SK-MEL-5 (cell line): ENCODE measurements around the gene ADAMTS4. TPM values are rescaled to one million over a fixed set of nuclear protein-coding genes. Genes with fewer than 3 reads are reported as not detected.
"Not testable (repeated sequence)": the region's sequence is repeated elsewhere in the genome, so short reads cannot be mapped to it uniquely, and the experiment has no call there.

Experiments used
- DNase-seq: peaks from one replicate; pipeline ENCODE4 v3.0.0-alpha.2; 2016; ENCODE audit warnings: low read depth, low spot score
- in situ Hi-C: cut with HindIII; loops from 2 replicates; pipeline ENCODE4 v1.10.0; 2016; ENCODE audit warnings: low sequenced_read_pairs, high pct_unique_total_duplicates, low pct_unique_long_range_greater_than_20kb
- polyA plus RNA-seq, 2 experiments: library from polyadenylated mRNA; depleted of rRNA; stranded (reverse); fragments of >200 nt; gene quantifications; 2 replicates each; pipeline ENCODE4 v1.2.3, GENCODE V29; 2015
- total RNA-seq: library from RNA; depleted of rRNA; stranded (reverse); fragments of >200 nt; shearing (Covaris generic); gene quantifications from 2 replicates; pipeline ENCODE4 v1.2.3, GENCODE V29; 2014; rRNA removed

The ADAMTS4 gene
- 0.03 TPM in 1 of 2 replicates, not detected in the other for total RNA-seq
- polyA plus RNA-seq (2015; cell fraction: cytosol; rRNA removed) = 0.11 TPM in 1 of 2 replicates, not detected in the other
- polyA plus RNA-seq (2015; cell fraction: nucleus; rRNA removed) = 0.02 TPM in 1 of 2 replicates, not detected in the other

GRCh38 chr1:161198897-161199431 lies at the start of gene ADAMTS4:
Gene ADAMTS4, minus strand, starts transcription at chr1:161199054. Its CDS starts 427 bp downstream, at chr1:161198627.
- in situ Hi-C loops = no loop called here
- DNase-seq = no peak

GRCh38 chr1:161244888-161245287 lies 46.0 kb upstream of the ADAMTS4 start:
- DNase-seq = no peak
- in situ Hi-C loops = no loop called here

GRCh38 chr1:161242313-161242712 lies 43.5 kb upstream of the ADAMTS4 start:
- in situ Hi-C loops = no loop called here
- no peak for DNase-seq

- in situ Hi-C loops = no loop called here
- DNase-seq = no peak
Observed at GRCh38 chr1:161241682-161242081, 42.8 kb upstream of the ADAMTS4 start.

DNA sequence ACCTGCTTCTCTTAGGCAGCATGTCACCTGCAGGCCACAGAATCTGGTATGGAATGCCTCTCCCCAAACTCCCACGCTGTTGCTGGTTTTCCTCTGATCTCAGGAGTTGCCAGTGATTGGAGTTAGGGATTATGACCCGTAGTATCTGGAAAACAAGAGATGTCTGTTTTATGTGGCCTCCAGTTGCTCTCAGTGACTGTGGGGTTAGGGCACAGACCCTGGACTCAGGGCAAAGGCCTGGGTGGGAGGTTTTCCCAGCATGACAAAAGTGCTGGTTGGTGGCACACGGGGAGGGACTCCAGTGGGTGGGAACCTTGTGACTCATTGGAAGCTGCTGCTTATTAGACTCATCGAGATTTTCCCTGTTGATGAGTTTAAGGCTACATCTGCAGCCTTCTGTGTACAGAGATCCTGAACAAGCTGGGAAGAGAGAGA lies 39.2 kb upstream of the ADAMTS4 start, which contains the start of gene NR1I3:
TSS of gene NR1I3 (minus strand) at position 165 of the 435 bp plus-strand sequence. CDS start 1,638 bp downstream, outside the sequence.
- in situ Hi-C loops = no loop called here
- DNase-seq = no peak

DNA sequence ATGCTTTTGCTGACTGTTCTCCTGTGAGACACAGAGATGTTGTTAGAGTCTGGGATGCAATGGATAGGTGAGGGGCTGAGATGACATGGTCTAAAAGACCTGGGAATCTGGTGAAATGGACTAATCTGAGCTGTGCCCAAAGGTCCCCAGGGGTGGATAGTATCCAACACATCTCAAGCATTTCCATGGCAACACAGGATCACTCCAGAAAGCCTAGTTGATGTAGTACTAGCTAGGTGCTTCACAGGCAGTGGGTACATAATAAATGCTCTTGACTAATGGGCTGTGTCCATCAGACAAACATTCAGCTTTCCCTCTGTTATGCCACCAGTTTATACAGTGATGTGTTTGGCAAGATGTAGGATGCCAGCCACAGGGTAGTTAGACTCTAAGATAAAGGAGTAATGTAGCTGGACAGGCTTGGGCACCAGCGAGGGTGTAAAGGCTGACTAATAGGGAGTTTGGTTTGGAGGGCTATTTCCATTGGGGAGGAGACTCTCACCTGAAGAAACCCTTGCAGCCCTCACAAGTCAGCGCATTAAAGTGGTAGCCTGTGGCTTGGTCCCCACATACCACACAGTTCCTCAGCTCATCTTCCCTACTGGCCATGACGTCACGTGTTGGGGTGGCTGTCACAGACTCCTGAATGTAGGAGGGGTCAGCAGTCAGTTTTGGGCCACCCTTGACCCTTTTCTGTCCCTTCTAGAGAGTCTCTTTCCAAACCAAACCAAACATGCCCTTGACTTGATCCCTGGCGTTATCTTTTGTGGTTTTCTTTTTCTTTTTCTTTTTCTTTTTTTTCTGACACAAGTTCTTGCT lies 37.3 kb upstream of the ADAMTS4 start:
- in situ Hi-C loops = no loop called here

GRCh38 chr1:161233102-161233501 lies 34.2 kb upstream of the ADAMTS4 start:
- in situ Hi-C loops = no loop called here
- DNase-seq = no peak

More for the DNA sequence above, 37.3 kb upstream of the ADAMTS4 start:
- no peak for DNase-seq

DNA sequence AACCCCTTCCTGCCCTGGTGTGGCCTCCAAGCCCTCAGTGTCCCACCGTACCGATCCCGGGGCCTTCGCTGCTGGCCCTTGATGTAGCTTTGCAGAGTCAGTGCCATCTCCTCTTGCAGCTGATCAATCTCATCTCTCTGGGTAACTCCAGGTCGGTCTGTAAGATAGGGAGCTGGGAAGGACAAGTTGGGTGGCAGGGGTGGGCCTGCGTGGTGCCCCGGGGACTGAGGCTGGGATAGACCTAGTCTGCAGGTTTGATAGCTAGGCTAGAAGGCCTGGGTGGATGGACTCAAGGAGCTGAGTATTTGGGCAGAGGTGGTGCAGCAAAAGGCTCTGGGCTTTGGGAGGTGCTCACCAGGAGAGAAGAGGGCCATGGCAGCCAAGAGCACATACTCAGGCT lies 31.9 kb upstream of the ADAMTS4 start:
- no peak for DNase-seq
- in situ Hi-C loops = no loop called here

DNA sequence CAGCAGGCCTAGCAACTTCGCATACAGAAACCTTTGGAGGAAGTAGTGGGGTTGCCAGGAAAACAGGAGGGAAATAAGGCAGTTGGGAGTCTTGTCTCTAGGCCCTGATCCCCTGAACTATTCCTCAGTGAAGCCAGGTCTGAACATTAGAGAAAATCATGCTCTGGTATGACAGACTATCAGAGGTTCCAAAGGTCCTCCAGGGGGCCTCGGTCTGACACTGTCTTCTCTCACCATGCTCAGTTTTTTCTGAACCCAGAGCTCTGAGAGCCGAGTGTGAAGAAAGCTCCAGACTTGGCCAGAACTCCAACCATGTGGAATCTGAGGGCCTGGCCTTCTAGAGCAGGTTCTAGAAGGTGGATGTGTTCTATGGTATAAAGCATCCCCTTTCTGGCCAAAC lies 31.0 kb upstream of the ADAMTS4 start:
- in situ Hi-C loops = no loop called here
- DNase-seq = no peak

- in situ Hi-C loops = no loop called here
- DNase-seq = no peak
Observed at GRCh38 chr1:161228032-161228431, 29.2 kb upstream of the ADAMTS4 start.

DNA sequence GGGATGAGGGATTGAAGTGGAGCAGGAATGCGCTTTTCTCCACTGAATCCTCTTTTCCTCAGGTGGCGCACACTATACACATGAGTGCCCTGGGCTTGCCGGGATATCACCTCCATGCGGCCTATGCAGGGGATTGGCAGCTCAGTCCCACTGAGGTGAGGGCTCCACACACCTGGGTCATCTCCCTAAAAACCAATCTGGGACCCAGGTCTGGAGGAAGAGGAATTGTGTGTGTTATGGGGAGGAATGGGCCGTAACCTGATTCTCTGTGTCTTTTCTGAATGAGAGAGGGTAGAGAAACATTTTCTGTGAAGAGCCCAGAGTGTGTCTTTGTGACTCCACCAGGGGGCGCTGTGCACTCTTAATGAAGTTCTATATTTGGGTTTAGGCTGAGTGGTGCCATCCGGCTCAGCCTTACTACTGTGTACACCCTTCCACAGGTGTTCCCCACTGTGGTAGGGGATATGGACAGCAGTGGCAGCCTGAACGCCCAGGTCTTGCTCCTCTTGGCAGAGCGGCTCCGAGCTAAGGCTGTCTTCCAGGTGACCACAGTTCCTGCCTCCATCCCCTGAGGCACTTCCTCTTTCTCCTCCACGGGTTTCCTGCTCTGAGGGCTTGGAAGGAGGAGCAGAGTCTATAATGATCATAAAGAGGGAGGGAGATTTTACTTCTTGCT lies 28.5 kb upstream of the ADAMTS4 start:
- in situ Hi-C loops = no loop called here
- peak; percentile 79 for DNase-seq

GRCh38 chr1:161226759-161227158 lies 27.9 kb upstream of the ADAMTS4 start:
- in situ Hi-C loops = no loop called here
- no peak for DNase-seq

GRCh38 chr1:161226320-161226711 lies 27.5 kb upstream of the ADAMTS4 start:
- DNase-seq = no peak
- in situ Hi-C loops = no loop called here

- DNase-seq = peak; percentile 100
- in situ Hi-C loops = no loop called here
Observed at GRCh38 chr1:161225534-161226319, 26.9 kb upstream of the ADAMTS4 start, which contains the start of gene TOMM40L. Gene TOMM40L, plus strand, starts transcription at chr1:161226060. Its CDS starts 430 bp downstream, at chr1:161226490.

- in situ Hi-C loops = no loop called here
- DNase-seq = no peak
Observed at GRCh38 chr1:161225178-161225533, 26.3 kb upstream of the ADAMTS4 start.

DNA sequence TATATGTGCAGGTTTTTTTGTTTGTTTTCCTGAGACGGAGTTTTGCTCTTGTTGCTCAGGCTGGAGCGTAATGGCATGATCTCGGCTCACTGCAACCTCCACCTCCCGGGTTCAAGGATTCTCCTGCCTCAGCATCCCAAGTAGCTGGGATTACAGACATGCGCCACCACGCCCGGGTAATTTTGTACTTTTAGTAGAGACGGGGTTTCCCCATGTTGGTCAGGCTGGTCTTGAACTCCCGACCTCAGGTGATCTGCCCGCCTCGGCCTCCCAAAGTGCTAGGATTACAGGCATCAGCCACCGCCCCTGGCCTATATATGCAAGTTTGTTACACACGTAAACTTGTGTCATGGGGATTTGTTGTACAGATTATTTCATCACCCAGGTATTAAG lies 25.8 kb upstream of the ADAMTS4 start:
- in situ Hi-C loops = loop anchor here (25.0 kb wide), 1 partner anchor 163 kb away; no protein-coding TSS in a partner anchor

More for the DNA sequence above, 25.8 kb upstream of the ADAMTS4 start:
- DNase-seq = not testable (repeated sequence)
